AG09319 (cell line): ENCODE results near the gene MATCAP1.
A peak's percentile ranks its signal among the peaks of the same experiment; 100 is the strongest.

Experiments
- DNase-seq: peaks from one replicate; pipeline ENCODE4 v3.0.0-alpha.2; 2010; ENCODE audit warnings: low read depth; ENCODE audit errors: extremely low read depth
- CTCF ChIP-seq: IDR thresholded peaks from 2 replicates; pipeline ENCODE4 v1.5.1; 2011; ENCODE audit warnings: low read depth, mild to moderate bottlenecking, inconsistent platforms, low read length, moderate library complexity

MATCAP1 gene

GRCh38 chr16:67182288-67182687 is 1.5 kb downstream of the MATCAP1 start:
- no peak for DNase-seq
- TF ChIP-seq CTCF, result no peak

GRCh38 chr16:67181346-67181745 is 2.4 kb downstream of the MATCAP1 start:
- DNase-seq, result peak; percentile 44
- TF ChIP-seq CTCF, result no peak

GRCh38 chr16:67180166-67180565 is 3.6 kb downstream of the MATCAP1 start:
- no peak for DNase-seq
- no peak for TF ChIP-seq CTCF

- peak; percentile 3; the same call in 1 of the 2 replicates for TF ChIP-seq CTCF
- DNase-seq, result no peak
These were observed 4.2 kb downstream of the MATCAP1 start for GRCh38 chr16:67179421-67180080.

- TF ChIP-seq CTCF, result no peak
- no peak for DNase-seq
These were observed 5.7 kb downstream of the MATCAP1 start for GRCh38 chr16:67177743-67178699.

- DNase-seq, result no peak
- TF ChIP-seq CTCF, result no peak
These were observed 7.1 kb downstream of the MATCAP1 start for GRCh38 chr16:67176662-67177061.

GRCh38 chr16:67174706-67175231 is 9.0 kb downstream of the MATCAP1 start:
- DNase-seq, result no peak
- TF ChIP-seq CTCF, result no peak
